HAP-1 (cell line): ENCODE results near the gene BMPER.

Source experiments
- DNase-seq, 2 experiments: peaks; one replicate each; pipeline ENCODE4 v3.0.0-alpha.2; 2016 to 2020; ENCODE audit warnings: low spot score in 2 of 2
- H3K27me3 ChIP-seq: fragments of 250-450 bp; sonication (Bioruptor Pico); 2 replicates; pipeline ENCODE4 v1.5.1; 2020; ENCODE audit warnings: low read depth, mild to moderate bottlenecking, moderate library complexity
- H3K36me3 ChIP-seq: fragments of 250-450 bp; sonication (Bioruptor Pico); replicated peaks from 2 replicates; pipeline ENCODE4 v1.5.1; 2020; ENCODE audit warnings: mild to moderate bottlenecking
- H3K4me1 ChIP-seq: fragments of 250-450 bp; sonication (Bioruptor Pico); 2 replicates; pipeline ENCODE4 v1.5.1; 2020; ENCODE audit warnings: mild to moderate bottlenecking
- H3K4me3 ChIP-seq: fragments of 250-450 bp; sonication (Bioruptor Pico); 2 replicates; pipeline ENCODE4 v1.5.1; 2020; ENCODE audit warnings: mild to moderate bottlenecking, moderate library complexity
- H3K9me3 ChIP-seq: fragments of 250-450 bp; sonication (Bioruptor Pico); 2 replicates; pipeline ENCODE4 v1.5.1; 2020; ENCODE audit warnings: mild to moderate bottlenecking, moderate library complexity
- in situ Hi-C: fragments of 300-500 bp; cut with MboI; formaldehyde crosslinking; loops from 3 replicates; pipeline ENCODE4 v1.14.3; 2020; ENCODE audit warnings: low sequenced_read_pairs, inconsistent platforms, mixed read lengths

The BMPER gene

DNA sequence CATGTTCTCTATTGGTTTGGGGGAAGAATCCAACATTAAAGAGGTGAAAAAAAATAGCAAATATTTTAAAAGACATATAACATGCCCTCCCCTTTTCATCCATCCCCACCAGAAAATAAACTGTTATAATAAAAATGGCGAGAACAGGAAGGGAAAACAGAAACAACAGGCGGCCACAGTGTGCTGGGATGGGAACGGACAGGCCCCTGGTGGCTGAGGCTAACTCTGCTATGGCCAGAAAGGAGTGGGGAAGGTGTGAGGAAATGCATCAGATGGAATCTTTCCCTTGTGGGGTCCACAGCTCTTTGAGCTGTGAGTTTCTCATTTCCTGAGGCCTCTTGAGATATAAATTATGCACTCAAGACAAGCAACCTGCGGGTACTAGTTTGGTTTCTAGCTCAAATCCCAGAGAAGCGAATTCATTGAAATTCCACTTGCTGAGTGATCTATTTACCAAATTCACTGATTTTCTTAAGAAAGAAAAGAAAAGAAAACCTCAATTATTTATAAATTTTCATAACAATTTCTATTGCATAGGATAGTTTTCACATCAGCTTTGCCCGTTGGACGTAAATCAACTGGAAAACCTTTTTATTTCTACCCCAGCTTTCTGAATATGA lies 139.5 kb downstream of the BMPER start:
- no peak for DNase-seq
- in situ Hi-C loops, result no loop called here
- Histone ChIP-seq H3K36me3 (no peaks in the 10 kb centered on the region), H3K27me3 (no peaks in the 10 kb centered on the region), H3K9me3 (no peaks in the 10 kb centered on the region), H3K4me3 (no peak overlapping the region), H3K4me1 (no peaks in the 10 kb centered on the region)

DNA sequence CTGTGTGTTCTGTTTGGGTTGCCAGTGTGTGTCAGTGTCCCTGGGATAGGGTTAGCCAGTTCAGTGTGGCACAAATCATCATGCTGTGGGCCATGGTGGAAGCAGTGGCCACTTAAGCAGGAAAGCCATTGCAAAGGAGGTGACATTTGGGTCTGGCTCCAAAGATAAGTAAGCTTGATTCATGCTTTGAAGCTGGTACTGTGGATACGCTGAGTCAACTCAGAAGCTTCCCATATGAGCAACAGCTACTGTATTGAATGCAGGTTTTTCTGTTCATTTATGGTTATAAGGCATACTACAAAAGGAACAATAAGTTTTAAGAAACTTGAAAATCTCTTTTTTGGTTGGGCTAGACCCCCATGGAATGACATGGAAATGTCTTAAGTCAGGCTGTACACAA lies 143.1 kb downstream of the BMPER start:
- no peaks in the 10 kb centered on the region for H3K27me3 ChIP-seq
- H3K4me3 ChIP-seq, result no peak overlapping the region
- in situ Hi-C loops, result no loop called here
- H3K36me3 ChIP-seq, result no peaks in the 10 kb centered on the region
- H3K4me1 ChIP-seq, result no peaks in the 10 kb centered on the region
- no peak for DNase-seq
- no peaks in the 10 kb centered on the region for H3K9me3 ChIP-seq

DNA sequence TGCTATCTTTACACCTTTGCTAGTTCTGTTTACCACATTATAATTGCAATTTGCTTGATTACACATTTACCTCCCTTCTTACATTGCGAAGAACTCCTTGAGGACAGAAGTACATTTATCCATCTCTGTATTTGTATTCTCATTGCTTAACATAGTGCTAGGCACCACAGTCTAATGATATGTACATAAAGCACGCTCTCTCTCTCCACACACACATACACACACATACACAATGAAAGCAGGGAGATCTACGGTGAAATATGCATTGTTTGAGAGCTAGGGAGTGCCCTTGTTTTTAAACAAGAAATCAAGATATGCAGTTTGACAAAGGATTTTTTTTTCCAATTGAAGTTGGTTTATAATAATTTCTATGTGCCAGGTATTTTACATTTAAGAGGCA lies 148.7 kb downstream of the BMPER start:
- H3K4me3 ChIP-seq, result no peak overlapping the region
- no peaks in the 10 kb centered on the region for H3K27me3 ChIP-seq
- no peaks in the 10 kb centered on the region for H3K9me3 ChIP-seq
- H3K36me3 ChIP-seq, result no peaks in the 10 kb centered on the region
- in situ Hi-C loops, result no loop called here
- DNase-seq, result no peak
- H3K4me1 ChIP-seq, result no peaks in the 10 kb centered on the region

DNA sequence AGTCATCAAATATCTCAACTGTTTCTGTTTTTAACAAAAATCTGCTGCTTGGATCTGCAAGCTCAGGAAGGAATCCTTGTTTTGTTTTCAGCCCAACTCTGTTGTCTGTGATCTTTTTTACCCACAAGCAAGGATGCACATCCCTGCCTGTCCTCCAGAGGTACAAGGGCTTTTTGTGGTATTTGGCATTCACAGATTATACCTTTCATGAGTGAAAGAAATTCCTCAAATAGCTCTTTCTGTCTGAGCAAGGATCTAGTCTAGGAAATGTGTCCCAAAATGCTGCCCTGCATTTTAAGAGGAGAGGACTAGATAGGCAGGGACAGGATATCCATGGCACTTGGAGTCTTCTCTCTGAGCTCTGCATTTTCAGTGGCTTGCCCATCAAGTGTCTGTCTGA lies 151.8 kb downstream of the BMPER start:
- Histone ChIP-seq H3K27me3 (no peaks in the 10 kb centered on the region), H3K4me3 (no peak overlapping the region), H3K9me3 (no peaks in the 10 kb centered on the region), H3K36me3 (no peaks in the 10 kb centered on the region), H3K4me1 (no peaks in the 10 kb centered on the region)
- no peak for DNase-seq
- in situ Hi-C loops, result no loop called here

DNA sequence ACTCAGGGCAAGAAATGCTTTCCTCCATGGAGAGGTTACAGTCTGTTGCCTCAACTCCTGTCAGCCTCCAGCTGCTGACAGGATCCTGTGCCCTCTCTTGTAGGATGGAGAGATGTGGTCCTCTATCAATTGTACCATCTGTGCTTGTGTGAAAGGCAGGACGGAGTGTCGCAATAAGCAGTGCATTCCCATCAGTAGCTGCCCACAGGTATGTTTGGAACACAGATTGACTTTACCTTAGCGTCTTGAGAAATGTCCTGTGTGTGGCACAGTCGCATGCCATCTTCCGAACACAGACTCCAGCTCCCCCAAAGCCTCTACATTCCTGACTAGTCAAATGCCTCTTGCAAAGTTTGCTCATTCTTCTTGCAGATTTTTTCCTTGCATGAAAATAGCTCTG lies 152.6 kb downstream of the BMPER start:
- no peaks in the 10 kb centered on the region for H3K27me3 ChIP-seq
- in situ Hi-C loops, result no loop called here
- H3K4me3 ChIP-seq, result no peak overlapping the region
- no peak for DNase-seq
- no peaks in the 10 kb centered on the region for H3K36me3 ChIP-seq
- no peaks in the 10 kb centered on the region for H3K9me3 ChIP-seq
- H3K4me1 ChIP-seq, result no peaks in the 10 kb centered on the region

DNA sequence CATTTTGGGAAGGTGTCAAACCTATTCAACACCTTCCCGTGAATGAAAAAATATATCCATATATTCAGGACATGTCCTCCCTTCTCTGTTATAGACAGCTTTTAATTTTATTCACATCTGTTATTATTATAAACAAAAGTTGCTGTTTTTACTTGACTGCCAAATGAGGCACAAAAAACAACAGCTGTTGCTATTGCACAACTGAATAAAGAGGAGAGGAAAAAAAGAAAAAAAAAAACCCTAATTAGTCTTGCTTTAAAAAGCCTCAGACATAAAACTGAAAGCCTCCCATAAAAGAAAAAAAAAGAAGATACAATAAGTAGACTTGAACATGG lies 153.4 kb downstream of the BMPER start:
- Histone ChIP-seq H3K9me3 (no peaks in the 10 kb centered on the region), H3K27me3 (no peaks in the 10 kb centered on the region), H3K36me3 (no peaks in the 10 kb centered on the region), H3K4me1 (no peaks in the 10 kb centered on the region), H3K4me3 (no peak overlapping the region)
- in situ Hi-C loops, result no loop called here
- no peak for DNase-seq

DNA sequence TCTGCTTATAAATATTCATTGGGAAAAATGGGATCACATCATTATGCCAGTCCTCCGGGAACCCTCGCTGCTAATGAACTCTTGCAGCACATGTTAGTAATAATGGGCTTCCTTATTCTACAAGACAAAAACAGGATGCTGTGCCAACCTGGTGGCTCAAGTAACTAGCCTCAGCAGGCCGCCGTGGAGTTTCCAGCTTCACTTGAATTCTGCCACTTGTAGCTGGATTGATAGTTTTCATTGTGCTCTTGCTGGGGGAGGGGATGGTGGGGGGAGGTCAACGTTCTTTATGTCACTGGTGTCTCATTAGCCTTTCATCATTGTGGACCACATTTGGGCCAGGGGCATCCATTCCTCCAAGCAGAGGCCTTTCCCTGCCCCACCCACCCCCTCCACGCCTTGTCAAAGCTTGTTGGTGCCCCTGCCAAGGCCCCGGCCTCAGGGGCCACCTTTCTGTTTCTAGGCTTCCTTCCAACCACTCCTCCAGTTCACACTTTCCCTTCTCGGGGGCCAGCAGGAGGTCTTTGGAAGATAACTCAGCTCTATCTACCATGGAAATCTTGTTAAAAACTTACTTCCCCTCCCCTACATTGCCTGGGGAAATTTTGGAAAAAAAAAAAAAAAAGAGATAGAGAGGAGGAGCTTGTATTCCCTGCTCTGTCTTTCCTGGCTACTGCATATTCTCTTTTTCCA lies 153.9 kb downstream of the BMPER start:
- H3K36me3 ChIP-seq, result no peaks in the 10 kb centered on the region
- H3K4me1 ChIP-seq, result no peaks in the 10 kb centered on the region
- H3K9me3 ChIP-seq, result no peaks in the 10 kb centered on the region
- H3K27me3 ChIP-seq, result no peaks in the 10 kb centered on the region
- H3K4me3 ChIP-seq, result no peak overlapping the region
- DNase-seq, result no peak
- in situ Hi-C loops, result no loop called here

DNA sequence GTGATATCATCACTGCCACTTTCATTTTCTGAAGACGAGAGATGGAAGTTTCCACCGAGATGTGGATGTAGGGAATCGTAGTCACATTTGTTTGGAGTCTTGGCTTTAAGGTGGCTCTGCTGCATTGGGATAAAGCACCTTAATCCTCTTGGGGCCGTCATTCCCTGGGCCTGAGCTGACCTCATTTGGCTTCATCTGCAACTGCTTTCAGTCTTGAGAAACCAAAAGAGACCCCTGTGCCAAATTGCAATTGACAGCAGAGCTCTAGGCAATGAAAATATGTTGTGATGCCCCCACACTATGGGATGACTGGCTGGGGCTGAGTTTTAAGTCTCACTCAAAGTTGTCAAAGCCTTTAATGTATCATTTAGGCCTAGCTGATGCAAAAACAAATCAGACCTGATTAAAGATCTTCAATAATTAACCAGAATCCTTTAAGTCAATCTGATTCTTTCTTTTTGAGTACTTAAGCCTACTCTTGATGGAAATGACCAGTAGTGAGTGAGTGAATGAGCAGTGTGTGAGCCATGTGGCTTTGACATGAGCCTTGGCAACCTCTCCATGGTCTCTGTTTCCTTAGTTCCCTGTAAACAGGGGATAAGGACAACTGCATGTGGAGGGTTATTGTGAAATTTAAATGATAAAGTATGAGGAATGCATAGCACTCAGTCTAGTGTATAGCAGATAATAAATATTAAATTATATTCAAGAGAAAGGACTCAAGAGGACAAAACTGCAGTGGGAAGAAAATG lies 155.0 kb downstream of the BMPER start:
- Histone ChIP-seq H3K4me1 (no peaks in the 10 kb centered on the region), H3K36me3 (no peaks in the 10 kb centered on the region), H3K4me3 (no peak overlapping the region), H3K27me3 (no peaks in the 10 kb centered on the region), H3K9me3 (no peaks in the 10 kb centered on the region)
- DNase-seq, result no peak
- in situ Hi-C loops, result no loop called here

DNA sequence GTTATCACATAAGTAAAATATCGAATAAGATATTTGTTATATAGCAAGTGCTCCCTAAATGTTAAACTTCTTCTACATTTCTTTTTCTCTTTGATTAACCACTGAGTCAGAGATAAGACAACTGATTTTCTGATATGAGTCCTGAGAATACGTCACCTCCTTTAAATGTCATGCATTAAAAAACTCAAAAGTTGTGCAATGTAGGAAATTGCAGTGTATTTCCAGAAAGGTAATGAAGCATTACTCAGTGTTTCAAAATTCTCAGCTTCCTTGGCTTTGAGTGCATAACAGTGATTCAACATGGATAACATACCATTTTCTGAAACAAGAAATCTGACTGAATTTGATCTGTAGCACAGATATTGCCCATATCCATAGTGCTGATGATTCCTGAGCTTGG lies 155.8 kb downstream of the BMPER start:
- no peaks in the 10 kb centered on the region for H3K27me3 ChIP-seq
- H3K4me3 ChIP-seq, result no peak overlapping the region
- no peaks in the 10 kb centered on the region for H3K4me1 ChIP-seq
- H3K9me3 ChIP-seq, result no peaks in the 10 kb centered on the region
- no peaks in the 10 kb centered on the region for H3K36me3 ChIP-seq
- no peak for DNase-seq
- in situ Hi-C loops, result no loop called here

DNA sequence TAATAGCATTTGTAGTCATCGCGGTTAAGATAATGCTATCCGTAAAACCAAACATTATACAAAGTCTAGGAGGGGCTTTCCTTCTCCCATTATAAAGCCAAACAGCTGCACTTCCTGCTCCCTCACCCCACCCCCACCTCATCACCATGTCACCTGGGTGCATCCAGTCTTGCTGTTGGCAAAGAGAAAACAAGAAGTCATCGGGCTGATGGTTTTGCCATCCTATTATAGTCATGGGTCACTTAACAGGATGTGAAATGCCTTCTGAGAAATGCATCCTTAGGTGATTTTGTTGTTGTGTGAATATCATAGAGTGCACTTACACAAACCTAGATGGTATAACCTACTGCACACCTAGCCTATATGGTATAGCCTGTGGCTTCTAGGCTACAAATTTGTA lies 157.0 kb downstream of the BMPER start:
- in situ Hi-C loops, result no loop called here
- DNase-seq, result no peak
- no peaks in the 10 kb centered on the region for H3K27me3 ChIP-seq
- no peaks in the 10 kb centered on the region for H3K4me1 ChIP-seq
- no peak overlapping the region for H3K4me3 ChIP-seq
- H3K36me3 ChIP-seq, result no peaks in the 10 kb centered on the region
- H3K9me3 ChIP-seq, result no peaks in the 10 kb centered on the region

DNA sequence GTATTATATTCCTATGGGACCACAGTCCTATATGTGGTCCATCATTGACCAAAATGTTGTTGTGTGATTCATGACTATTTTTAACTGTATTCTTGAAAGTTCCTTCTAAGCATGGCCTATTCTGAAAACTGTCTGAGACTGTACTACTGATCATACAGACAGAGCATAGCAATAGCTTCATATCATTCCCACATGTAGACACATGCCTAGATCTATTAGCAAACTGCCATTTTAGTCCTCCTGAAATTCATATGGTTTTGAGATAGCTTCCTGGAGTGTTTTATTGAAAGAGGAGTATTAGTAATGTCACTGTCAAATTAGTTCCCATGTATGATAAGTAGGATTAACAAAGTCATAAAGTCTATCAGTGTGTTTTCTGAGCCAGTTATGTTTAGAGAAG lies 157.5 kb downstream of the BMPER start:
- no peak overlapping the region for H3K4me3 ChIP-seq
- H3K36me3 ChIP-seq, result no peaks in the 10 kb centered on the region
- H3K27me3 ChIP-seq, result no peaks in the 10 kb centered on the region
- in situ Hi-C loops, result no loop called here
- DNase-seq, result no peak
- H3K4me1 ChIP-seq, result no peaks in the 10 kb centered on the region
- no peaks in the 10 kb centered on the region for H3K9me3 ChIP-seq

DNA sequence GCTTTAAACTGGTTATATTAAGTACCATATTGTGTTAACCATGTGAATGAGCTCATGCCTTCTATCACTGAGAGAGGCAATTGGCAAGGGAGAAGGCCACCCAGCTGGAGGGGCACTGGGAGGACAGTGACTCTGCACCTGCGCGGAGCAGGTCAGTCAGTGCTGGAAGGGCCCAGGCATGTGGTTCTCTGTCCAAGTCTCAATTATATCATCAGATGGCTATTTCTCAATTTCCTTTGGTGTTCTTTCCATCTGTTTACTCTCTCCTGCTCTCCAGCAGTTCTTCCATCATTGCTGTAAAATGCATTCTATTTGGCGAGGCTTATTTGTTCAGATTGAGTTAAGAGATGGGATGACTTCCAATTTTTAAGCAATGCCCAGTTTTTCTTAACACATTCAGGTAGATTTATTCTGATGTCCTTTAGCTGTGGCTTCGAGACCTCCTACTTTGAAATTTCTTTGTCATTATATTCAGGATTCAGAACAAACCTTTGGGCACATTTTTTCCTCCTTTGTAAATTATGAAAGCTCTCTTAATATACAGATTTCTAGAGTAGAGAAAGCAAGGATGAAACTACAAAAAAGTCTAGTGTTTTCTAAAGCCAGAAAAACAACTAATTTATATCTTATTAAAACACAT lies 159.3 kb downstream of the BMPER start:
- DNase-seq, result no peak
- Histone ChIP-seq H3K27me3 (no peaks in the 10 kb centered on the region), H3K36me3 (no peaks in the 10 kb centered on the region), H3K9me3 (no peaks in the 10 kb centered on the region), H3K4me3 (no peak overlapping the region), H3K4me1 (no peaks in the 10 kb centered on the region)
- in situ Hi-C loops, result no loop called here

DNA sequence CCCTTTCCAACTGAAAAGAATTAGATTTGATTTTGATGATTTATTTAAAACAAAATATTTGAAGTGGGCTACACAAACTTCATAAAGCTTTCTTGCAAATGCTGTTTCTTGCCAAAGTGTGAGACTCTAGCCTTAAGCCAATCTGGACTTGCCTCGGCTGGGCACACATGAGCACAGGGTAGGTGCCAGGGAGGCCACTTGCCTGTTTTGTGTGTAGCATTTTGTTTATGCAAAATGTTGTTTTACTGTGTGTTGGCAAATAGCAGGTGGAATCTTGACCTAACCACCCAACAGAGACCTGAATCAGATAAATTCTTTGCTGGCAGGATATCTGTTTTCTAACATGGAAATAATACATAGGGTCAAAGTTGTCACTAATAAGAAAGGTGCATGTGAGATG lies 161.1 kb downstream of the BMPER start:
- in situ Hi-C loops, result no loop called here
- no peaks in the 10 kb centered on the region for H3K4me1 ChIP-seq
- no peaks in the 10 kb centered on the region for H3K9me3 ChIP-seq

More for the DNA sequence above, 161.1 kb downstream of the BMPER start:
- no peaks in the 10 kb centered on the region for H3K27me3 ChIP-seq
- no peak overlapping the region for H3K4me3 ChIP-seq
- no peaks in the 10 kb centered on the region for H3K36me3 ChIP-seq
- DNase-seq, result no peak
